ENCODE measurements around the gene PDZD2. TPM values are rescaled to one million over a fixed set of nuclear protein-coding genes. Genes with fewer than 3 reads are reported as not detected.

The PDZD2 gene
- total RNA-seq, 1 donor from 2014 or later = 0.65 TPM

- TF ChIP-seq CTCF (conservative IDR thresholded peaks at IDR 0.05) = no peak
- H3K27ac Mint-ChIP-seq (ENCODE audit: unreplicated experiment) = no peak overlapping the region
- H3K4me3 Mint-ChIP-seq = no peak overlapping the region
- H3K4me1 Mint-ChIP-seq = peaks cover 8% of the 10 kb centered on the region
- H3K36me3 Mint-ChIP-seq (ENCODE audit: low read depth) = no peaks in the 10 kb centered on the region
- H3K9me3 Mint-ChIP-seq = no peaks in the 10 kb centered on the region
- DNase-seq (ENCODE audit: low read depth, low spot score) = no peak
- H3K27me3 Mint-ChIP-seq (ENCODE audit: low read depth) = no peaks in the 10 kb centered on the region
Measured at GRCh38 chr5:31767335-31768031, 128.6 kb downstream of the PDZD2 start.

- no peaks in the 10 kb centered on the region for H3K27me3 Mint-ChIP-seq (ENCODE audit: low read depth)
- no peaks in the 10 kb centered on the region for H3K36me3 Mint-ChIP-seq (ENCODE audit: low read depth)
- peak overlapping the region; percentile 87 for H3K27ac Mint-ChIP-seq (ENCODE audit: unreplicated experiment)
- H3K4me3 Mint-ChIP-seq = no peak overlapping the region
- no peaks in the 10 kb centered on the region for H3K9me3 Mint-ChIP-seq
- peaks cover 8% of the 10 kb centered on the region for H3K4me1 Mint-ChIP-seq
- no peak for TF ChIP-seq CTCF (conservative IDR thresholded peaks at IDR 0.05)
- DNase-seq (ENCODE audit: low read depth, low spot score) = no peak
Measured at GRCh38 chr5:31768046-31768445, 129.1 kb downstream of the PDZD2 start.

- H3K36me3 Mint-ChIP-seq (ENCODE audit: low read depth) = no peaks in the 10 kb centered on the region
- H3K9me3 Mint-ChIP-seq = no peaks in the 10 kb centered on the region
- no peak for DNase-seq (ENCODE audit: low read depth, low spot score)
- H3K4me3 Mint-ChIP-seq = no peak overlapping the region
- no peaks in the 10 kb centered on the region for H3K27me3 Mint-ChIP-seq (ENCODE audit: low read depth)
- peaks cover 8% of the 10 kb centered on the region for H3K4me1 Mint-ChIP-seq
- TF ChIP-seq CTCF (conservative IDR thresholded peaks at IDR 0.05) = no peak
- H3K27ac Mint-ChIP-seq (ENCODE audit: unreplicated experiment) = no peak overlapping the region
Measured at GRCh38 chr5:31768784-31769183, 129.9 kb downstream of the PDZD2 start.

GRCh38 chr5:31769530-31769929, 130.6 kb downstream of the PDZD2 start:
- no peak for TF ChIP-seq CTCF (conservative IDR thresholded peaks at IDR 0.05)
- H3K27me3 Mint-ChIP-seq (ENCODE audit: low read depth) = no peaks in the 10 kb centered on the region
- no peak overlapping the region for H3K27ac Mint-ChIP-seq (ENCODE audit: unreplicated experiment)
- no peaks in the 10 kb centered on the region for H3K36me3 Mint-ChIP-seq (ENCODE audit: low read depth)
- no peaks in the 10 kb centered on the region for H3K9me3 Mint-ChIP-seq
- no peak for DNase-seq (ENCODE audit: low read depth, low spot score)
- no peak overlapping the region for H3K4me3 Mint-ChIP-seq
- peaks cover 8% of the 10 kb centered on the region for H3K4me1 Mint-ChIP-seq

GRCh38 chr5:31770132-31770720, 131.3 kb downstream of the PDZD2 start:
- Mint-ChIP-seq H3K36me3 (ENCODE audit: low read depth) (no peaks in the 10 kb centered on the region), H3K9me3 (no peaks in the 10 kb centered on the region), H3K4me3 (no peak overlapping the region), H3K27me3 (ENCODE audit: low read depth) (no peaks in the 10 kb centered on the region), H3K27ac (ENCODE audit: unreplicated experiment) (no peak overlapping the region), H3K4me1 (peaks cover 9% of the 10 kb centered on the region)
- no peak for TF ChIP-seq CTCF (conservative IDR thresholded peaks at IDR 0.05)
- DNase-seq (ENCODE audit: low read depth, low spot score) = no peak
